Ammon's horn (tissue), 1 donor: Measurements from ENCODE around the gene SLCO1B3.
"Not testable (repeated sequence)": the region's sequence is repeated elsewhere in the genome, so short reads cannot be mapped to it uniquely, and the experiment has no call there.

Source experiments
- DNase-seq: peaks from one replicate; pipeline ENCODE4 v3.0.0-alpha.2; 2016; ENCODE audit warnings: low spot score

The SLCO1B3 gene, protein sequence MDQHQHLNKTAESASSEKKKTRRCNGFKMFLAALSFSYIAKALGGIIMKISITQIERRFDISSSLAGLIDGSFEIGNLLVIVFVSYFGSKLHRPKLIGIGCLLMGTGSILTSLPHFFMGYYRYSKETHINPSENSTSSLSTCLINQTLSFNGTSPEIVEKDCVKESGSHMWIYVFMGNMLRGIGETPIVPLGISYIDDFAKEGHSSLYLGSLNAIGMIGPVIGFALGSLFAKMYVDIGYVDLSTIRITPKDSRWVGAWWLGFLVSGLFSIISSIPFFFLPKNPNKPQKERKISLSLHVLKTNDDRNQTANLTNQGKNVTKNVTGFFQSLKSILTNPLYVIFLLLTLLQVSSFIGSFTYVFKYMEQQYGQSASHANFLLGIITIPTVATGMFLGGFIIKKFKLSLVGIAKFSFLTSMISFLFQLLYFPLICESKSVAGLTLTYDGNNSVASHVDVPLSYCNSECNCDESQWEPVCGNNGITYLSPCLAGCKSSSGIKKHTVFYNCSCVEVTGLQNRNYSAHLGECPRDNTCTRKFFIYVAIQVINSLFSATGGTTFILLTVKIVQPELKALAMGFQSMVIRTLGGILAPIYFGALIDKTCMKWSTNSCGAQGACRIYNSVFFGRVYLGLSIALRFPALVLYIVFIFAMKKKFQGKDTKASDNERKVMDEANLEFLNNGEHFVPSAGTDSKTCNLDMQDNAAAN

DNA sequence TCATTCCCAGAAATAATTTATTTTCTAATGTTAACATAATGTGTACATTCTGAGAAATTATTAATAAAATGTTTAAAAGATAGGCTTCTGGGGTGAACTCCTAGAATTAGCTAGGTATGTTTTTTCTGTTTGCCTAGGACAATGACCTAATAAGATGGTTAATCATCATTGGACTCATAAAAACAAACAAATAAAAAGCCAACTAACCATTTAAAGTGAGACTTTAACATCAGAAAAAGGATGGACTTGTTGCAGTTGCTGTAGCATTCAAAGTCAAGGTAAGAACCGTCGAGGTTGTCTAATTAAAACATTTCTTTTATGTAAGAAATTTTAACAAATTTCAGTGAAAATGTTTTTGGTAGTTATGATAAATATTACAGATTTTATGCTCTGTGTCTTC, at the start of gene SLCO1B3:
Gene SLCO1B3, plus strand, starts transcription at position 219 of the 400 bp plus-strand sequence. CDS start 5,034 bp downstream, outside the sequence.
- DNase-seq = no peak

DNA sequence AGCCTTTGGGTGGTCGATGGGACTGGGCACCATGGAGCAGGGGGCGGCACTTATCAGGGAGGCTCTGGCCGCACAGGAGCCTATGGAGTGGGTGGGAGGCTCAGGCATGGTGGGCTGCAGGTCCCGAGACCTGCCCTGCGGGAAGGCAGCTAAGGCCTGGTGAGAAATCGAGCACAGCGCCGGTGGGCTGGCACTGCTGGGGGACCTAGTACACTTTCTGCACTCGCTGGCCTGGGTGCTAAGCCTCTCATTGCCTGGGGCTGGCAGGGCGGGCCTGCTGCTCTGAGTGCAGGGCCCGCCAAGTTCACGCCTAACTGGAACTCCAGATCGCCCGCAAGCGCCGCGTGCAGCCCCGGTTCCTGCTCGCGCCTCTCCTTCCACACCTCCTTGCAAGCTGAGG, 33.1 kb upstream of the SLCO1B3 start:
- DNase-seq = no peak

DNA sequence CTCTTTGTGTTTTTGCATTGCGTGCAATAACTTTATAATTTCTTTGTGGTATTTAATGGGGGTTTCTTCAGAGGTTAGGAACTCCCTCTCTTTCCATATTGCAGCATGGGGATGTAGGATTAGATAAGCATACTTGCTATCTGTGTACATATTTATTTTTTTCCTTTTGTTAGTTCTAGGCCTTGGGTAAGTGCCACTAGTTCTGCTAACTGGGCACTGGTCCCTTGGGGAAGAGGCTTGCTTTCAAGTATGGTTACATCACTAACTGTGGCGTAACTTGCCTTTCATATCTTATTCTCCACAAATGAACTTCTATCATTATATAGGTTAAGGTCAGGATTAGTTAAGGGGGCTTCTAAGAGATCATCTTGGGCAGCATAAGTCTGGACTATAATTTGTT, 31.5 kb upstream of the SLCO1B3 start:
- no peak for DNase-seq

DNA sequence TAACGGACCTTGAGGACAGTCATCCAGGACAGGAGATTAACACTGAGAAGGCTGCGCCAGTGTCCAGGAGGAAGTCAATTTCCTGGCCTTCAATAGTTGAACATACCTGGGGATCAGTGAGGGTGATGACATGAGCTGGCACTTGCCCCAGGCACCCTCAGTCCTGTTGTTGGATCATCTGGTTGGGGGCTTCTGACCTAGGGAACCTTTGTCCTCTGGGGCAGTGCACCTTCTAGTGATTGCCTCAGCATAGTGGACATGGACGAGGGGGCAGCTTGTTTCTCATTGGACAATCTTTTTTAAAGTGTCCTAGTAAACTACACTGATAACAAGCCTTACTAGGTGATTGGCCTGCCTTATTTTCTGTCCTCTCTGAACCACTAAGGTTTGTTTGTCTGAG, 30.5 kb upstream of the SLCO1B3 start:
- not testable (repeated sequence) for DNase-seq

DNA sequence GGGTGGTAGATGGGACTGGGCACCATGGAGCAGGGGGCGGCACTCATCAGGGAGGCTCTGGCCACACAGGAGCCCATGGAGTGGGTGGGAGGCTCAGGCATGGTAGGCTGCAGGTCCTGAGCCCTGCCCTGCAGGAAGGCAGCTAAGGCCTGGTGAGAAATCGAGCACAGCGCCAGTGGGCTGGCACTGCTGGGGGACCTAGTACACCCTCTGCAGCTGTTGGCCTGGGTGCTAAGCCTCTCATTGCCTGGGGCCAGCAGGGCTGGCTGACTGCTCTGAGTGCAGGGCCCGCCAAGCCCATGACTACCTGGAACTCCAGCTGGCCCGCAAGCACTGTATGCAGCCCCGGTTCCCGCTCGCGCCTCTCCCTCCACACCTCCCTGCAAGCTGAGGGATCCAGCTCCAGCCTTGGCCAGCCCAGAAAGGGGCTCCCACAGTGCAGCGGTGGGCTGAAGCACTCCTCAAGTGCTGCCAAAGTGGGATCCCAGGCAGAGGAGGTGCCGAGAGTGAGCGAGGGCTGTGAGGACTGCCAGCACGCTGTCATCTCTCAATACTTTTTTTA, 26.6 kb upstream of the SLCO1B3 start:
- DNase-seq = not testable (repeated sequence)

DNA sequence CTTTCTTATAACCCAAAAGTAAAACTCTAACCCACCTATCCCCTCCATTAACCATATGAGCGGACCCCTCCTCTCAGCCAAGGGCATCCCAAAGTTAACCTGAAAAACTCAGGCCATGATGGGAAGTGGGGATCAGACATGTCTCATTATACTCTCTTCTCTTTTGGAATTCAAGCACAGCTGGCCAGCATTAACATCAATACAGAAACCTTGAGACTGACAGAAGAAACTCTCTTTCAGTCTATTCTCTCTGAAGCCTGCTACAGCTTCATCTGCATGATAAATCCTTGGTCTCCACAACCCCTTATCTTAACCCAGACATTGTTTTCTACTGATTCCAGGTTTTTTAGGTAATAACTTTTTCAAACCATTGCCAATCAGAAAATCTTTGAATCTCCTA, 17.5 kb upstream of the SLCO1B3 start:
- DNase-seq = no peak

DNA sequence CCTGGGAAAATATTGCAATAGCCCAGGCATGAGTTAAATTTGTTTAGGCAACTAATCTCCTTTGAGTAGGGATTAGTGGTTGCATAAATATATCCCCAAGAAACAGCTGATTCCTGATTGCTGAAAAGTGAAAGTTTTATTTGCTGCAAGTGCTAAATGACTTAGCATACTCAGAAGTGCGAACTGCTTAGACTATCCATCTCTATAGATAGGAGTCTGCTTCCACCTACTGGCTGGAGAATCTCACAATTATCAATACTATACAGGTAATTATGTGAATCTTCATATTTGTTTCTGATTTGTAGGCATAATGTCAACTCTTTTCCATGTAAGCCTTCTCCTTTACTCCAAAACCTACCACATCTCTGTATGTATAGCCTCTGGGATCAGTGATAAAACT, 12.0 kb upstream of the SLCO1B3 start:
- peak; percentile 59 for DNase-seq

DNA sequence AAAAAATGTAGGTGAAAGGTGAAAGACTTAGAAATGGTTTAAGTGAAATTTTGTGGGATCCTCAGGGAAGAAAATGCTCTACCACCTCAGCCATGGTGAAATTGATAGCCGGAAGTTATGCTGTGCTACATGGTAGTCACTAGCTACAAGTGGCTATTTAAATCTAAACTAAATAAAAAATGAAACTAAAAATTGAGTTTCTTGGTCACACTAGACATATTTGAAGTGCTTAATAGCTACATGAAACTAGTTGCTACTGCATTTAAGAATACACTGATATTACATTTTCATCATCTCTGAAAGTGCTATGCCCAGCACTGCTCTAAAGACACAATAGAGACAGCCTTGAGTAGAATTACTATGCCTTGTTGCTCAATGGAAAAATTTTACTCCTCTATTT, 10.3 kb upstream of the SLCO1B3 start:
- no peak for DNase-seq

DNA sequence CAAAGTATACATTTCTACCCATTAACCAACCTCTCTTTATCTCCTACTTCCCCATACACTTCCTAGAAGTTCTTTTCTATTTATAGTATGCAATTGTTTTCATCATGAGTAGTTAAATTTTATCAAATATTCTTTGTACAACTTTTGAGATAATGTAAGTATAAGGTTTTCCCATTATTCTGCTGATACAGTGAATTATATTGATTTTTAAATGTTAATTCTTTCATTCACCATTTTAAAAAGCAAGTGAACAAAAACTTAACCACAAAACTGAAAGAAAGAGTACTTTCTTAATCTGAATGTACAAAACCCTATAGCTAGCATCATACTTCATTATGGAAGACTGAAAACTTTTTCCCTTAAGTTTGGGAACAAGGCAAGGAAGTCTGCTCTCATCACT, 9.5 kb upstream of the SLCO1B3 start:
- no peak for DNase-seq

DNA sequence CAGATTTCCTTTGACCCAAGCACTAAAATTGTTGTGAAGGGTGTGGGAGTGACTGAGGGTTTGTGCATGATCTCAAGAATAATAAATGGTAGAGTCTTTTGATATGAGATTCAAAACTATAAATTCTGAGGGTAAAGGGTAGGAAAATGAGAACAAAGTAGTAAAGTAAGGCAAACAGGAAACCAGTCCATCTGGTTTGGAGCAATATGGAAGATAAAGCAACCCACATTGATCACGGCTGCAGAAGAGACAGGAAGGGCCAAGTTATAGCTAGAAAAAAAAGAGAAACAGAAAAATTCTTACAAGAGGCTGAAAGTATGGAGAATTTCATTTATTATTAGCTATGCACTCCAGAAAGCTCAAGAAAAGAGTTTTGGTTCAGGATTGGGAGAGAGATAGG, 4.6 kb upstream of the SLCO1B3 start:
- DNase-seq = no peak

DNA sequence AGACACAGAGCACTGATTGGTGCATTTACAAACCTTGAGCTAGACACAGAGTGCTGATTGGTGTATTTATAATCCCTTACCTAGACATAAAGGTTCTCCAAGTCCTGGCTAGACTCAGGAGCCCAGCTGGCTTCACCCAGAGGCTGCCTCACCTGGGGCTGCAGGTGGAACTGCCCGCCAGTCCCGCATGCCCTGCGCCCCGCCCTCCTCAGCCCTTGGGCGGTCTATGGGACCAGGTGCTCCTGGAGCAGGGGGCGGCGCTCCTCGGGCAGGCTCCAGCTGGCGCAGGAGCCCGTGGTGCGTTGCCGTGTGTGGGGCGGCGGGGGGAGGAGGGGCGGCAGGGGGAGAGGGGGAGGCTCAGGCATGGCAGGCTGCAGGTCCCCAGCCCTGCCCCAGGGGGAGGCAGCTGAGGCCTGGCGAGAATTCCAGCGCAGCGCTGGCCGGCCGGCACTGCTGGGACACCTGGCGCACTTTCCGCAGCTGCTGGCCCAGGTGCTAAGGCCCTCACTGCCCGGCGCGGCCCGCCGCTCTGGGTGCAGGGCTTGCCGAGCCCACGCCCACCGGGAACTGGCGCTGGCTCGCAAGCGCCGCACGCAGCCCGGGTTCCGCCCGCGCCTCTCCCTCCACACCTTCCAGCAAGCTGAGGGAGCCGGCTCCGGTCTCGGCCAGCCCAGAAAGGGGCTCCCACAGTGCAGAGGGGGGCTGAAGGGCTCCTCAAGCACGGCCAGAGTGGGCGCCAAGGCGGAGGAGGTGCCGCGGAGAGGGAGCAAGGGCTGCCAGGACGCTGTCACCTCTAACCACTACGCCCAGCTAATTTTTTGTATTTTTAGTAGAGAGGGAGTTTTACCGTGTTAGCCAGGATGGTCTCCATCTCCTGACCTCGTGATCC, 3.1 kb upstream of the SLCO1B3 start:
- no peak for DNase-seq

DNA sequence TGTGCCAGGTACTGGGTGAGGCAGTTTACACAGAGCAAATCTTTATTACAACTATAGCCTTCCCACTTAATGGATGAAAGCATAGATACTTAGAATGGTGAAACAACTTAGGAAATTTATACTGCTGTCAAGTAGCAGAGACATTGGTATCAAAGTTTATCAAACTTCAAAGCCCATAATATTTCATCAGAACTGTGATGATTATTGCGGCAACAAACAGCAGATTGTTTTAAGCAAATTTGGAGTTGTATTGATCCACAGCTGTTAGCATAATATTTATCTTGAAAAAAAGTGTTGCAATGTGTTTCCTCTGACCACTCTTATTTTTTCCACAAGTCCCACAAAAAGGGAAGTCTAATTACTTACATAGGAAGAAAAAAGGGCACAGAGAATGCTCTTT, 2.0 kb upstream of the SLCO1B3 start:
- DNase-seq = no peak

DNA sequence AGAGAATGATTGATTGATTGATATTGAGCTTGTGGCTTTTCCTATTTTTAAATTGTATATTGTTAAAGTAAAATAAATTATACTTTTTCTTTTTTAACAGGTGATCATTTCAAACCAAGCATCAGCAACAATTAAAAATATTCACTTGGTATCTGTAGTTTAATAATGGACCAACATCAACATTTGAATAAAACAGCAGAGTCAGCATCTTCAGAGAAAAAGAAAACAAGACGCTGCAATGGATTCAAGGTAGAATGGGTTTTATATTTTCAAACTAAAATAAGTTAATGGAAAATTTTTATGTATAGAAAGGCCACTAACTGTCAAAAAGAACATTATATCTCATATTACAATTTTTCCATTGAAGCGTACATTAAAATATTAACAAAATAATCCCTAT, 5.1 kb downstream of the SLCO1B3 start:
- DNase-seq = no peak

DNA sequence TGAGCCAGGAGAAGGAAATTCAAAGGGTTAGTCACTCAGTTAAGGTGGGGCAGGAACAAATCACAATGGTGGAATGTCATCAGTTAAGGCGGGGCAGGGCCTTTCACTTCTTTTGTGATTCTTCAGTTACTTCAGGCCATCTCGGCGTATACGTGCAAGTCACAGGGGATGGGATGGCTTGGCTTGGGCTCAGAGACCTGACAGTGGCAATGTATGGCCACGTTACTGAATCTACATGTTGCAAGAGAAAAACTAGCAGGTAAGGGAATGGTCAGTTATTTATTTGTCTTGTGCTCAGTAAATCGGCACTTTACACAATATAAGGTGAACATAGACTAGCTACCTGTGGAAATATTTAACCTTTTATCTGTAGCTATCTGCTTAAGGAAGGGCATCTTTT, 11.9 kb downstream of the SLCO1B3 start:
- no peak for DNase-seq

DNA sequence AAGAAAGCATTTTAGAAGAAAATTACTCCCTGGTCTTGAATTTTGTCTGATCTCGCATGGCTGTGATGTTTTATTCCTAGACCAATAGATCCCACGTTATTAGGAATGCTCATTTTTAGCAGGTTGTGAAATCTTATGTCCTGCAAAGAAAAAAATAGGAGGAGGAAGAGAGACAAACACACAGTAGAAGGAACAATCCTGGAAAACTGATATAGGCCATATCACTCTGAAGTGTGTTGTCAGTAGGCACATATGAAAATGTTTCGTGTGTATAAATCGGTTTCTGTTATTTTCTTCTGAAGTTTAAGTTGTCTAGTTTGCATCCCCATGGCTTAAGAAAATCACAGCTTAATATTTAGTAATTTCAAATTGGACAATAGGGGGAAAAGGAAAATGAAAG, 12.4 kb downstream of the SLCO1B3 start:
- no peak for DNase-seq

DNA sequence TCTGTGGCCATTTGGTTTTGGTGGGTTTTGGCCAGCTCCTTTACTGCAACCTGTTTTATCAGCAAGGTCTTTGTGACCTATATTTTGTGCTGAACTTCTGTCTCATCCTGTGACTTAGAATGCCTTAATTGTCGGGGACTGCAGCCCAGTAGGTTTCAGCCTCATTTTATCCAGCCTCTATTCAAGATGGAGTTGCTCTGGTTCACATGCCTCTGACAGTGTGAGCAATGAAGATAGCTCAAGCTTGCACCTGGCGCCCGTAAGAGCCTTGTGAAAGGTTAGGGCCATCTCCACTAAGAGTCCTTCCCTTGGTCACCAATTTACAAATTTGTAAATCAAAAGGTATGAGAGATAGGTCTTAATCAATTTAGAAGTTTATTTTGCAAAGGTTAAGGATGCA, 19.4 kb downstream of the SLCO1B3 start:
- no peak for DNase-seq

DNA sequence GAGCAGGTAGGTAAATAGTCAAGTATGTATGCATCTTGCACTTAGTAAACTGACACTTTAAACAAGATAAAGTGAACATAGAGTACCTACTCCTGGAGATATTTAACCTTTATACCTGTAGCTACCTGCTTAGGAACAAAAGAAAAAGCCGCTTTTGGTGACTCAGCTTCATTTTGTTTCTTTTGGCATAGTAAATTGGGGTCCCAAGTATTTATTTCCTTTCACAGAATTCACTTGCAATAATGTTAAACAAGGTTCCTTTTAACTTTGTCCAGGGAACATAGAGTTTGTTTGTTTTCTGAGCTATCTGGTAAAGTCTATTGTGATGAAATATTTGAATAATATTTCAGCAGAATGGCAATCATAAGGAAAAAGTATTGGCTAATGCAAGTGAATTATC, 20.0 kb downstream of the SLCO1B3 start:
- DNase-seq = no peak

DNA sequence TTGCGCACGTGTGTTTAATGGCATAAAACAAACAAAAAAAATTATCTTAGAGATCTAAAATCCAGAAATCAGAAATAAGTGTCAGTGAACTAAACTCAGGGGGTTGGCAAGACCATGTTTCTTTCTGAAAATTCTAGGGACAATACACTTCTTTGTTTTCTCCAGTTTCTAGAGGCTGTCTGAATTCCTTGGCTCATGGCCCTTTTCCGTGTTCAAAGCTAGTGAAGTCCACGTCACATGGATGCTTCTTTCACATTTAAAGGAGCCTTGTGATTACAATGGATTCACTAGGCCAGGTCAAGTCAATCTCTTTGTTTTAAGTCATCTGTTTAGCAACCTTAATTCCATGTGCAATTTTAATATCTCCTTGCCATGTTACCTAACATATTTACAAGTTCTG, 22.4 kb downstream of the SLCO1B3 start:
- no peak for DNase-seq

DNA sequence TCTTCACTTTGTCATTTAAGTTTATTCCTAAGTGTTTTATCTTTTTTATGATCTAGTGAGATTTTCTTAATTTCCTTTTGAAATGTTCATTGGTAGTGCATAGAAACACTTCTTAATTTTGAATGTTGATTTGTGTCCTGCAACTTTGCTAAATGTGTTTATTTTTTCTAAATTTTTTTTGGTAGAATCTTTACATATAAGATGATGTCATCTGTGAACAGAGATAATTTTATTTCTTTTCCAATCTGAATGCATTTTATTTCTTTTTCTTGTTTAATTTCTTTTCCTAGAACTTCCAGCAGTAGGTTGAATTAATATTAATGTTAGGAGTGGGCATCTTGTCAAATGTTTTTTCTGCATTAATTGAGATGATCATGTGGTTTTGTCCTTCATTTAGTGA, 42.1 kb downstream of the SLCO1B3 start:
- no peak for DNase-seq

DNA sequence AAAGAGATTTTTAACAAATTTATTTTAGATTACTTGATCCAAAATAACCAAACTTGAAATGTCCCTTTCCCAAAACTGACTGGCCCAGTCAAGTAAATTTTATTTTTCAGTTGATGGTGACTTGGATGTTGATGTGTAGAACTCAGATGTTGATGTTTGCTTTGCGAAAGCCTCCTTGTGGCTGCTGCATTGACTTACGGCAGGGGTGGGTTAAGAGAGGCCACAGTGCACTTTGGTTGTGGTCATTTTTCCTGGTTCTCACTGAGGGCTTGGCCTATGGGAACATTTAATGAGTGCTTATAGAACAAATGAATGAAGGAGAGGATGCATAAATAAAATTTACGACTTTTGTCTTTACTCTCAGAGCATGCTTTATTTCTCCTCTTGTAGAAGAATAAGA, 52.6 kb downstream of the SLCO1B3 start:
- no peak for DNase-seq

DNA sequence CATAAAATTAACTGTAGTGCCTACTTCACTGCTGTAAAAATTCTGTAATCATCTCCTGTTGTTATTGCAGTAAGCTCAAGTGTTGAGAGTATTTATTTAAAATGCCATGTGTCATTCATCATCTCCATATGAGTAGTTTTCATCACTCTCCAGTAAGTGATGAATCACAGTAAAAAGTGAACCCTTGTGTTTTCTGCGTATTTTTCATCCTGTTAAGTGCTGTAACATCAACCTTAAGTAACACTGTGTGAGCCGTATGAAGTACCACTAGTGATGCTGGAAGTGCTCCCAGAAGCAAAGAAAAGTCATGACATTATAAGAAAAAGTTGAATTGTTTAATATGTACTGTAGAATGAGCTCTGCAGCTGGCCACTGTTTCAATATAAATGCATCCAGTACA, 55.4 kb downstream of the SLCO1B3 start:
- no peak for DNase-seq

DNA sequence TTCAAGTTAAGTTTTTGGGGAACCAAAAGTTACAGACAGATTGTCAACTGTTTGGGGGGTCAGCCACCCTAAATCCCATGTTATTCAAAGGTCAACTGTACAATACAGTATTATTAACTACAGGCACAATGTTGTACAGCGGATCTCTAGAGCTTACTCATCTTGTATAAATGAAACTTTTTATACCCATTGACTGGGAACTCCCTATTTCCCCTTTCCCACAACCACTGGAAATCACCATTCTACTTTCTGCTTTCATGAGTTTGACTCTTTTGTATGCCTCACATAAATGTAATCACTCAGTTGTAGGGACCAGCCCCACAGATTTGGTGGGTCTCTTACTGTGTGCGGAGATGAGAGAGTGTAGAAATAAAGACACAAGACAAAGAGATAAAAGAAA, 57.8 kb downstream of the SLCO1B3 start:
- DNase-seq = no peak
